Neutrophil (primary cell): ENCODE data around the gene TMBIM4.

Experiments
- H3K27ac ChIP-seq: fragments of 200-600 bp; sonication (generic); 2 replicates; pipeline ENCODE4 v1.5.1; 2016; ENCODE audit warnings: mild to moderate bottlenecking, moderate library complexity
- H3K27me3 ChIP-seq: fragments of 200-600 bp; sonication (generic); 2 replicates; pipeline ENCODE4 v1.6.0; 2016; ENCODE audit warnings: mild to moderate bottlenecking
- H3K36me3 ChIP-seq: fragments of 200-600 bp; sonication (generic); 2 replicates; pipeline ENCODE4 v1.5.1; 2017
- H3K4me1 ChIP-seq, 2 experiments: fragments of 200-600 bp in 1 of 2; sonication (generic) in 1 of 2; 1 replicate in 1 of 2; 2 replicates in 1 of 2; pipeline versions ENCODE4 v1.5.1 to v1.6.1; 2013 to 2016; ENCODE audit warnings: low read depth in 1 of 2, low read length in 1 of 2, mild to moderate bottlenecking in 1 of 2, moderate library complexity in 1 of 2; ENCODE audit not compliant: control insufficient read depth in 1 of 2, insufficient read depth in 1 of 2
- H3K4me3 ChIP-seq, 2 experiments: fragments of 200-600 bp in 1 of 2; sonication (generic) in 1 of 2; 1 replicate in 1 of 2; 2 replicates in 1 of 2; pipeline ENCODE4 v1.5.1; 2013 to 2016; ENCODE audit warnings: low read depth in 1 of 2, low read length in 1 of 2, mild to moderate bottlenecking in 1 of 2, moderate library complexity in 1 of 2
- H3K9me3 ChIP-seq: fragments of 200-600 bp; sonication (generic); 2 replicates; pipeline ENCODE4 v1.5.1; 2016
- CTCF ChIP-seq: fragments of 200-600 bp; sonication (generic); IDR thresholded peaks from 2 replicates; pipeline ENCODE4 v1.5.1; 2016; ENCODE audit warnings: antibody characterized with exemption

Gene TMBIM4

GRCh38 chr12:66107451-66107915, 62.3 kb downstream of the TMBIM4 start:
- Histone ChIP-seq H3K27me3 (no peaks in the 10 kb centered on the region), H3K4me3 (no peak overlapping the region), H3K9me3 (no peaks in the 10 kb centered on the region), H3K36me3 (no peaks in the 10 kb centered on the region), H3K27ac (no peak overlapping the region), H3K4me1 (peaks cover 10 to 13% of the 10 kb centered on the region in 2 experiments)
- TF ChIP-seq CTCF = peak; percentile 84

GRCh38 chr12:66103016-66103913, 66.5 kb downstream of the TMBIM4 start:
- no peak for TF ChIP-seq CTCF
- no peaks in the 10 kb centered on the region for H3K36me3 ChIP-seq
- H3K4me1 ChIP-seq = peaks cover 3 to 5% of the 10 kb centered on the region in 2 experiments
- no peaks in the 10 kb centered on the region for H3K27me3 ChIP-seq
- no peak overlapping the region for H3K27ac ChIP-seq
- H3K9me3 ChIP-seq = no peaks in the 10 kb centered on the region
- no peak overlapping the region for H3K4me3 ChIP-seq

DNA sequence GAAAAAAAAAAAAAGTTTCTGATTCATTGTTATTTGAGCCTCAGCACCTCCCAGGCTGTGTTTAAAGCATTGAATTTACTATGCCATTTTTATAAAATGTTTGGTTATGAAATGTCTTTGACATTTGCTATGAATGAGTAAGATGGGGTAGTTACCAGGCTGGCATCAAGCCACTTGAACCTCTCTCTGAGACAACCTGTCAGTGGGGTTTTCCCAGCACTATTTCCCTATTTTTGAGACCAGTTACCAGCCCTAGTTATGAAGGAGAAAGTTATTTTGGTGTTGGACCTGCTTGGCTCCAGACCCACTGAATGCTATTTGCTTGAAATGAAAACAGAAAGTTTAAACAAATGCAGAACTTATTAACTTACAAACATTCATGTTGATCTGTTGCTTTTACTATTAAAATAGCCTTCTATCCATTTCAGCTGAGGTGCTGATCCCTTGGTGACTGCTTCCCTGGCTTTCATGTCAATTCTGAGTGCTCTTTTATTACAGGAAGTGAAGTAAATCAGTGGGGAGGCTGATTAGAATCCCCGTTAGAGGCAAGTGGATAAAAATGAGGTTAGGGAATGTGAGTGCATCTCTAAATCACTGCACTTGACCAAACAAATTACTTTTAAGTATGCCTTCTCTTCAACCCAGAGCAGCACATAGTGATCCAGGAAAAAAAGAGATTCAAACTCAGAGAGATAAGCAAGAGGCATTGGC, 77.1 kb downstream of the TMBIM4 start:
- no peak overlapping the region for H3K4me3 ChIP-seq
- no peak overlapping the region for H3K27ac ChIP-seq
- H3K36me3 ChIP-seq = no peaks in the 10 kb centered on the region
- TF ChIP-seq CTCF = no peak
- H3K27me3 ChIP-seq = peaks cover 7% of the 10 kb centered on the region
- H3K9me3 ChIP-seq = no peaks in the 10 kb centered on the region
- H3K4me1 ChIP-seq = no peaks in the 10 kb centered on the region

GRCh38 chr12:66090157-66090556, 79.6 kb downstream of the TMBIM4 start:
- Histone ChIP-seq H3K4me3 (no peak overlapping the region), H3K27me3 (peaks cover 7% of the 10 kb centered on the region), H3K9me3 (no peaks in the 10 kb centered on the region), H3K4me1 (no peaks in the 10 kb centered on the region), H3K36me3 (no peaks in the 10 kb centered on the region), H3K27ac (no peak overlapping the region)
- TF ChIP-seq CTCF = no peak

DNA sequence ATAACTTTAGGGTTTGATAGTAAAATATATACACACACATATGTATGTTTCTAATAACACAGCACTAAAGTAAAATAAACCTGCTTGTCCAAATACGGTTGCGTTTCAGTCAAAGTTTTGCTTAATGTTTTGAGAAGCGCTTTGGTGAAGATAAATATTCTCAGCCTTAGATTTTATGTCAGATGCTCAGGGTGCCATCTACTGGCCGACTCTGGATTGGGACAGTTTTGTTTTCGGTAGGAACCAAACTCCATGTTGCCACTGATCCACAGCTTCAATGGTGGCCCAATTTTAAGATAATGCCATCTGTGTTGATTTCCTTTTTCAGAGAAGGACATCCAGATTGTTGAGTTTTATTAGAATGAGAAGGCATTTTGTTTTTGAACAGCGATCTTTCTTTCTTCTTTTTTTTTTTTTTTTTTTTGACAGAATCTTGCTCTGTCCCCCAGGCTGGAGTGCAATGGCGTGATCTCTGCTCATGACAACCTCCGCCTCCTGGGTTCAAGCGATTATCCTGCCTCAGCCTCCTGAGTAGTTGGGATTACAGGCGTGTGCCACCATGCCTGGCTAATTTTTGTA, 82.3 kb downstream of the TMBIM4 start:
- no peaks in the 10 kb centered on the region for H3K9me3 ChIP-seq
- no peaks in the 10 kb centered on the region for H3K36me3 ChIP-seq
- no peak overlapping the region for H3K27ac ChIP-seq
- H3K4me3 ChIP-seq = no peak overlapping the region
- no peaks in the 10 kb centered on the region for H3K4me1 ChIP-seq
- no peaks in the 10 kb centered on the region for H3K27me3 ChIP-seq
- TF ChIP-seq CTCF = peak; percentile 13
